Adrenal gland (tissue), 5 donors: ENCODE results near the gene REC8.

Experiments used
- CTCF ChIP-seq, 6 experiments: fragments of 450-650 bp in 4 of 6; fragments of 200-600 bp in 2 of 6; sonication (generic) in 1 of 6; IDR thresholded peaks; 1 replicate in 5 of 6; 2 replicates in 1 of 6; pipeline versions ENCODE4 v1.5.1 to v1.8.0; 2016 to 2021; ENCODE audit warnings: antibody characterized with exemption in 6 of 6, mild to moderate bottlenecking in 2 of 6, moderate library complexity in 1 of 6
- POLR2A ChIP-seq, 2 donors: fragments of 450-650 bp; IDR thresholded peaks; one replicate each; pipeline ENCODE4 v1.6.1; 2017; ENCODE audit warnings: antibody characterized with exemption in 2 of 2, mild to moderate bottlenecking in 2 of 2, moderate library complexity in 1 of 2
- donor health status: DM: no; HTN: no; CAD: no.

DNA sequence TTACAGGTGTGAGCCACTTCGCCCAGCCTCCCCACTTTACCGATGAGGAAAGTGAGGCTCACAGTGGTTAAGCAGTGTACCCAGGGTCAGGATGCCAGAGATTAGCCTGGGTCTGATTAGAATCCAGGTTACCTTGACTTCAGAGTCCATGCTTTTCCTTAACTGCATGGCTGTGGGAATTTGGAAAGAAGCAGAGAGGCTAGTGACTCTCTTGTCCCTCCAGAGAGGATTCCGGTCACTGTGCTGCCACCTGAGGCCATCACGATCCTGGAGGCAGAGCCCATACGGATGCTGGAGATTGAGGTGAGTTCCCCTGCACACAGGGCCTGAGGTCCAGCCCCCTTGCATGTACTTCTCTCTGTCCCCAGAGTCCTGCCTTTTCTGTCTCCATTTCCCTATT, 4.7 kb downstream of the REC8 start:
- TF ChIP-seq CTCF (IDR thresholded peaks at IDR 0.05) (no peak), POLR2A (IDR thresholded peaks at IDR 0.05) (no peak)
